Right atrium auricular region (tissue), 2 donors: ENCODE results near the gene DNAH12. TPM values are rescaled to one million over a fixed set of nuclear protein-coding genes. Genes with fewer than 3 reads are reported as not detected.

Source experiments
- DNase-seq: peaks from one replicate; pipeline ENCODE4 v3.0.0-alpha.2; 2019; ENCODE audit warnings: low spot score
- H3K27ac ChIP-seq, 2 donors: fragments of 200-600 bp; sonication (generic); 1 replicate in 1 of 2; 2 replicates in 1 of 2; pipeline ENCODE4 v1.5.1; 2016 to 2019
- H3K27me3 ChIP-seq, 2 donors: fragments of 200-600 bp; sonication (generic); one replicate each; pipeline versions ENCODE4 v1.5.1 to v1.6.0; 2017 to 2019
- H3K36me3 ChIP-seq: fragments of 200-600 bp; sonication (generic); one replicate; pipeline ENCODE4 v1.5.1; 2016
- H3K4me1 ChIP-seq, 2 donors: fragments of 200-600 bp; sonication (generic); one replicate each; pipeline versions ENCODE4 v1.5.1 to v1.6.0; 2017 to 2019
- H3K4me3 ChIP-seq, 2 donors: fragments of 200-600 bp; sonication (generic); 1 replicate in 1 of 2; 2 replicates in 1 of 2; pipeline ENCODE4 v1.5.1; 2017 to 2019; ENCODE audit warnings: mild to moderate bottlenecking in 1 of 2, moderate library complexity in 1 of 2
- H3K9me3 ChIP-seq, 2 donors: fragments of 200-600 bp; sonication (generic); one replicate each; pipeline ENCODE4 v1.5.1; 2019
- total RNA-seq, 2 donors: library from RNA; depleted of rRNA; stranded (reverse); fragments of >200 nt; gene quantifications; one replicate each; pipeline ENCODE4 v1.1.0, GENCODE V29; 2016
- TF ChIP-seq, protein P1 (sequence below), 2 donors: fragments of 200-600 bp; sonication (generic); IDR thresholded peaks; one replicate each; pipeline ENCODE4 v1.5.1; 2019; ENCODE audit warnings: antibody characterized with exemption in 2 of 2

DNAH12 gene
- total RNA-seq, 2 donors from 2014 or later, result 0.08 TPM; not detected in 1

DNA sequence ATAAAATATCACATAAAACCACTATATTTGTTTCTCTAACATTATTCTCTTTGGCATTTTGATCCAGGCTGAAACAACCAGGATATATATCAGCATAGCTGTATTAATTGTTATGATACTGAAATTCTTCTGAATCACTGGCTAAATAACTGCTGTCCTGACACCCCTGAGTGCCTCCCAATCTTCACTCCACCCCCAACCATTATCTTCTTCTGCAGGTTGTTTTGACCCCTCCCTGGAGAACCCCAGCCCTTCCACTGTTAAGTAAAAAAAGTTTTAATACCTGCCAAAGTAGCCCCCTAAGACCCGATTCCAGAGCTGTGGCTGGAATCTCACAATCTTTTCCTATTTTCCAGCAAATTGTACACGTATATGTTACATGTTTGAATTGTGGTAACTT, 124.1 kb downstream of the DNAH12 start:
- DNase-seq, result no peak
- Histone ChIP-seq H3K4me1 (no peaks in the 10 kb centered on the region), H3K27ac (no peak overlapping the region), H3K27me3 (no peaks in the 10 kb centered on the region), H3K4me3 (no peak overlapping the region), H3K9me3 (no peaks in the 10 kb centered on the region), H3K36me3 (no peaks in the 10 kb centered on the region)
- TF ChIP-seq, protein P1, sequence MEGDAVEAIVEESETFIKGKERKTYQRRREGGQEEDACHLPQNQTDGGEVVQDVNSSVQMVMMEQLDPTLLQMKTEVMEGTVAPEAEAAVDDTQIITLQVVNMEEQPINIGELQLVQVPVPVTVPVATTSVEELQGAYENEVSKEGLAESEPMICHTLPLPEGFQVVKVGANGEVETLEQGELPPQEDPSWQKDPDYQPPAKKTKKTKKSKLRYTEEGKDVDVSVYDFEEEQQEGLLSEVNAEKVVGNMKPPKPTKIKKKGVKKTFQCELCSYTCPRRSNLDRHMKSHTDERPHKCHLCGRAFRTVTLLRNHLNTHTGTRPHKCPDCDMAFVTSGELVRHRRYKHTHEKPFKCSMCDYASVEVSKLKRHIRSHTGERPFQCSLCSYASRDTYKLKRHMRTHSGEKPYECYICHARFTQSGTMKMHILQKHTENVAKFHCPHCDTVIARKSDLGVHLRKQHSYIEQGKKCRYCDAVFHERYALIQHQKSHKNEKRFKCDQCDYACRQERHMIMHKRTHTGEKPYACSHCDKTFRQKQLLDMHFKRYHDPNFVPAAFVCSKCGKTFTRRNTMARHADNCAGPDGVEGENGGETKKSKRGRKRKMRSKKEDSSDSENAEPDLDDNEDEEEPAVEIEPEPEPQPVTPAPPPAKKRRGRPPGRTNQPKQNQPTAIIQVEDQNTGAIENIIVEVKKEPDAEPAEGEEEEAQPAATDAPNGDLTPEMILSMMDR (IDR thresholded peaks at IDR 0.05), result no peak

DNA sequence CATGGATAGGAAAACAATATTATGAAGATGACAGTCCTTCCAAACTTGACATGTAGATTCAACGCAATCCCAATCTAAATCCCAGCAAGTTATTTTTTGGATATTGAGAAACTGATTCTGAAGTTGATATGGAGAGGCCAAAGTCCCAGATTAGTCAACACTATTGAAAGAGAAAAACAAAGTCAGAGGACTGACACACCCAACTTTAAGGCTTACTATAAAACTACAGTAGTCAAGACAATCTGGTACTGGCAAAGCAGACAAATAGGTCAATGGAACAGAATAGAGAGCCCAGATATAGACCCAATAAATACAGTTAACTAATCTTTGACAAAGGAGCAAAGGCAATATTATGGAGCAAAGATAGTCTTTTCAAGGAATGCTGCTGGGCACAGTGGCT, 132.4 kb downstream of the DNAH12 start:
- no peak for DNase-seq
- Histone ChIP-seq H3K27ac (no peak overlapping the region), H3K27me3 (no peaks in the 10 kb centered on the region), H3K4me3 (no peak overlapping the region), H3K36me3 (no peaks in the 10 kb centered on the region), H3K4me1 (no peaks in the 10 kb centered on the region), H3K9me3 (peaks cover 0 to 11% of the 10 kb centered on the region in 2 donors)
- TF ChIP-seq, protein P1 (IDR thresholded peaks at IDR 0.05), result no peak

DNA sequence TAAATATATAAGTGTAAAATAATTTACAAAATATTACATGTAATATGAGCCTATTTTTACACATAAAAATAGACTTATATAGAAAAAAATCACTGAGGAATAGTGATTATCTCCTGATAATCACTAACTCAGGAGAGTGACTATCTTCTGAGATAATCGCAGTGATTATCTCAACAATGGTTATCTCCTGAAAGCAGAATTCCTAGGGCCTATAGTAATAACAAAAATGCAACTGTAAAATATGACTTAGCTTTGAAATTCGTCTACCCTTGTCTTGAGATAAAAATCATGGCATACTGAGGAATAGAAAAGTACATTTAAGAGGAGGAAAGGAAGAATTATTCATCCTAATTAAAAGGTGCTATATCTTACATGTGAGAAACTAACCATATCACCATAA, 134.7 kb downstream of the DNAH12 start:
- DNase-seq, result no peak
- H3K4me3 ChIP-seq, result no peak overlapping the region
- no peaks in the 10 kb centered on the region for H3K36me3 ChIP-seq
- no peaks in the 10 kb centered on the region for H3K27me3 ChIP-seq
- H3K9me3 ChIP-seq, result peaks cover 0 to 11% of the 10 kb centered on the region in 2 donors
- no peak overlapping the region for H3K27ac ChIP-seq
- no peaks in the 10 kb centered on the region for H3K4me1 ChIP-seq
- TF ChIP-seq, protein P1 (IDR thresholded peaks at IDR 0.05), result no peak

DNA sequence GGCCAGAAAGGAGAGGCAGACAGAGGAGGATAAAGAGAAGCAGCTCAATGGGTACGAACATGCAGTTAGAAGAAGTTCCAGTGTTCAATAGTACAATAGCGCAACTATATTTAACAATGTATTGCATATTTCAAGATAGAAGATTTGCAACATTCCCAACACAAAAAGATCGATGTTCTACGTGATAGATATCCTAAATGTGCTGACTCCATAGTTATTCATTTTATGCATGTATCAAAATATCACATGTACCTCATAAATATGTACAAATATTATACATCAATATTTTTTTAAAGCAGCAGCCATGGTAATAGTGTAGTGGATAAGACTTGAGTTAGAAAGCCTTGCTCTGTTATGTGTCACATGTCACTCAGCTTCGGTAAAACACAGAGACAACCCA, 141.5 kb downstream of the DNAH12 start:
- TF ChIP-seq, protein P1 (IDR thresholded peaks at IDR 0.05), result no peak
- no peaks in the 10 kb centered on the region for H3K4me1 ChIP-seq
- no peak for DNase-seq
- no peaks in the 10 kb centered on the region for H3K36me3 ChIP-seq
- H3K27me3 ChIP-seq, result no peaks in the 10 kb centered on the region
- no peaks in the 10 kb centered on the region for H3K9me3 ChIP-seq
- H3K27ac ChIP-seq, result no peak overlapping the region
- H3K4me3 ChIP-seq, result no peak overlapping the region

DNA sequence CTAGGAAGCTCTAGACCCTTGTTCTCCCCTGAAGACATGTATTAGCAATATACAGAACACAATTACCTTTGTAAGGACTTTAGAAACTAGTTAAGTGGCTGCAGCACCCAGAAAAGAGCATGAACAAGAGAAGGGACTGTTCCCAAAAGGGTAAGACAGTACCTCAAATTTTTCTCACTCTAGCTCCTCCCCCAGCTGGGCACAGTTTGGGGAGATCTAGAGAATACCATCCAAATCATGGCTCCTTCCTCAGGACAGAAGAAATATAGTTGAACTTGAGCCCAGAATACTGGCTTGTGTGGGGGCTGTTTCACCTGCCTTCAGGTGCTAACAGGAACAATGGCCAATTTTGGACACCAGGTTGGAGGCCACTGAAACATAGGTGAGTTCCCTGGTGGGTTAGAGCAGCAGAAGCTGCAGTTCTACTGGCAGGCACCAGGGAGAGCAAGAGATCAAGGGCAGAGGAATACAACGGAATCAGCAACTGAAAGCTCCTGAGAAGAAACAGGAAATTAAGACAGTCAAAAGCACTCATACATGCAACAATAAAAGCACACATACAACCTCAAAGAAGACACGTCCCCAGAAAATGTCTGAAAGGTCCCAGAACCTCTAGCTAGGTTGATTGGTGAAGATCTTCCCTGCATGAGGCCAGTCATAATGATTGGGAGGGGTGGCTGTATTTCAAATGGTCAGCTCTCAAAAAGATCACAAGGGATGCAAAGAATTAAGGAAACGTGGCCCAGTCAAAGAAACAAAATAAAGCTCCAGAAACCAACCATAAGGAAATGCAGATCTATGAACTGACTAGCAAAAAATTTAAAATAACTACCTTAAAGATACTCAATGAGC, 146.7 kb downstream of the DNAH12 start:
- Histone ChIP-seq H3K27me3 (no peaks in the 10 kb centered on the region), H3K4me3 (no peak overlapping the region)
- DNase-seq, result no peak

More for the DNA sequence above, 146.7 kb downstream of the DNAH12 start:
- TF ChIP-seq, protein P1 (IDR thresholded peaks at IDR 0.05), result peak; percentile 30 to 78
- Histone ChIP-seq H3K9me3 (no peaks in the 10 kb centered on the region), H3K27ac (no peak overlapping the region), H3K4me1 (no peaks in the 10 kb centered on the region), H3K36me3 (no peaks in the 10 kb centered on the region)
